Stimulated activated CD8-positive, alpha-beta memory T cell treated with anti-CD3 and anti-CD28 coated beads, Interleukin-12 subunit alpha, Interleukin-12 subunit beta, amount 100 ng/mL, for 1 hour (primary cell): Measurements from ENCODE around the gene ZNF664.

ENCODE experiments used
- DNase-seq: peaks from one replicate; pipeline ENCODE4 v3.0.0-alpha.2; 2020; ENCODE audit warnings: low read depth

The ZNF664 gene

DNA sequence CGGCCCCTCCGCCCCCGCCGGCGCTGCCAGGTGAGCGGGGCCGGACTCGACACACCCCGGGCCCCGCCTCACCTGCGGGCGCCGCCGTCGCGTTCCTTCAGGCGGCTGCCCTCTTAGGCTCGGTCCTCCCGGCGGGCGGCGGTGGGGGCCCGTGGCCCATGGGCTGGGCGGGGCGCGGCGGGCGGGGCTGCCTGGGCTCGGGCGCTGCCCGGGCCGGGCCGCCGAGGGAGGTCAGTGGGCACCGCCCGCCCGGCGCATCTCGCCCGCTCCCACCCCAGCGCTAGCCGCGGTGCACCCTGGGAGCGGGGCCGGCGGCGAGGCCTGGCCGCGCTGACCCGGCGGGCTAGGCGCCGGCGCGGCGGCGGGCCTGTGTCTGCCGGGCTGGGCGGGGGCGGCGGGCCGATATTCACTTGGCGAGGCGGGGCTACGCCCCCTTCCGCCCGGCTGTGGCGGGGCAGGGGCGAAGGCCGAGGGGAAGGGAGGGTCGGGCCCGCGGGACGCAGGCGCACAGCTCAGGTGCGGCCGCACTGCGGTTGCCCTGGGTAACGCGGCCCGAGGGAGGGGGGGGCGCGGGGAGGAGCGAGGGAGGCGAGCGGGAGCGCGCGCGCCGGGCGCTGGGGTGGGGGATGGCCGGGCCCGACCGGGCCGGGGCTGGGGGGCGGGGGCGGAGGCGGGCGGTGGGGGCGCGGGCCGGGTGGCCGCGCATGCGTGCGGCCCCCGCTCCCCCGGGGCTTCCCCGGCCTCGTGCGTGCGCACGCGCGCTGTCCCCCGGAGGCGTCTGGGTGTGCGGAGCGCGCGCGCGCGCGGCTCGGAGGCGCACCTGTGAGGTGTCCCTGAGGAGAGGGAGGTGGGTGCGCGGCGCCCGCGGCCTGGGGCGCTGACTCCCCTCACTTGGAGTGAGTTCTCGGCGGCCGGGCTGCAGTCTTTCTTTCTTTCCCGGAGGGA is at the start of gene ZNF664, which contains the start of gene CCDC92:
ZNF664 (plus strand) TSS at position 759 of the 945 bp plus-strand sequence. CDS start 38,930 bp downstream, outside the sequence.
CCDC92 (minus strand) TSS at position 375 of the 945 bp plus-strand sequence. CDS start 28,526 bp downstream, outside the sequence.
- peak; percentile 91 for DNase-seq

DNA sequence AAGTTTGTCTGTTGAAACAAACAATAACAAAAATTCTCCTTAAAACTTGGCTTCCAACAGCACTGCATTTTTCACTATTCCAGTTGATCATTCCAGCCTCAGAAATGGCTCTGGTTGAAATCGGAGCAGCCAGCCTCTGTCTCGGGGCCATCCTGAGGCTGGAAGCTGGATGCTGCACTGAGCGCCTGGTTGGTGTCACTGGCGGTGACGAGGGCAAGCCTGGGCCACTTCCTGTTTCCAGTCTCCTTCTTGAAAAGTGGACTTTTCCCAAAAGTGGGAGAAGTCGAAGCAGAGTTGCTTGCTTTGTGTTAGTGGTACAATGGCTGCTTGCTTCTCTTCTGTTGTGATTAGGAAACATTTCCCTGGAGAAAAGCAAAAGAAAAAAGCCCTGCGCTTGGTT is 49.1 kb upstream of the ZNF664 start:
- no peak for DNase-seq

GRCh38 chr12:123924539-123924938 is 48.5 kb upstream of the ZNF664 start:
- DNase-seq = no peak

GRCh38 chr12:123928274-123928865 is 44.6 kb upstream of the ZNF664 start:
- no peak for DNase-seq

DNA sequence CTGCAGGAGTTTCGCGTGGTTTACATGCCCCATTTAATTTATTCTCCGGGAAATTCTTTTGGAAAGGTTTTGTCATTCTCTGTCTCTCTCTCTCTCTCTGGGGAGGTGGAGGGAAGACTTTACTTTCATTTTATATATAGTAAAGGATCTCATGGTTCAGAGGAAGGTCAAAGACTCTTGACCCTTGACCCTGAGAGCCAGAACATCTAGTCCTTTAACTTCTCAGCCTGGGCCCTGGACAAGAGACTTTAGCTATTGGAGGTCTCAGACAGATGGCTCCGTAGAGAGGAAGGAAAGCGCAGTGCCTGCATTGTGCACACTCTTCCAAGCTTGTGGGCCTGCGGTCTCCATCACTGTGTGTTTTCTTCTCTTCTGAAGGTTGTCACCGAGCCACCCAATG is 44.1 kb upstream of the ZNF664 start:
- no peak for DNase-seq

DNA sequence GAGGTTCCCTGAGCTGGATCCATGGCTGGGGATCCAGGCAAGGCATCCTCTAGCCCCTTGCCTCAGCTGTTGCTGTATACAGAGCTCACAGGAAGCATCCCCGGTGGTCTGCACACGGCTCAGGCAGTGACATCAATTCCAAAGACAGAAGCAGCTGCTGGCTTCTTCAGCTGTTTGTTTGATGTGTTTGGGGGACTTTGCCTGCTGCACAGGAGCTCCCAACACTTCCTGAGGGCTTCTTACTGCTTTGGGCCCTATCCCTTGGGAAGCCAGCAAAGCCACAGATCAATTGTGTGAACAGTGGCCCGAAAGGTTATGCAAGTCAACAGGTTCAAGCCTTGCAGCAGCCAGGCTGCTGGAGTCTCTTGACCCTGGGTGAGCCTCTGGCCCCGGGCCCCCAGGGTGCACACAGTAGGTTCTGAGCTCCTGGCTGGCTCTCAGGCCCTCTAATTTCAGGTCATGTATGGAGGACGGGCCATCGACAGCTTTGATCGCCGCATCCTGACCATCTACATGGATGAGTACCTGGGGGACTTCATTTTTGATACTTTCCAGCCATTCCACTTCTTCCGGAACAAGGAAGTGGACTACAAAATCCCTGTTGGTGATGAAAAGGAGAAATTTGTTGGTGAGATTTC is 43.0 kb upstream of the ZNF664 start:
- DNase-seq = no peak

- peak; percentile 11 for DNase-seq
These were observed 41.2 kb upstream of the ZNF664 start for GRCh38 chr12:123931686-123932321.

DNA sequence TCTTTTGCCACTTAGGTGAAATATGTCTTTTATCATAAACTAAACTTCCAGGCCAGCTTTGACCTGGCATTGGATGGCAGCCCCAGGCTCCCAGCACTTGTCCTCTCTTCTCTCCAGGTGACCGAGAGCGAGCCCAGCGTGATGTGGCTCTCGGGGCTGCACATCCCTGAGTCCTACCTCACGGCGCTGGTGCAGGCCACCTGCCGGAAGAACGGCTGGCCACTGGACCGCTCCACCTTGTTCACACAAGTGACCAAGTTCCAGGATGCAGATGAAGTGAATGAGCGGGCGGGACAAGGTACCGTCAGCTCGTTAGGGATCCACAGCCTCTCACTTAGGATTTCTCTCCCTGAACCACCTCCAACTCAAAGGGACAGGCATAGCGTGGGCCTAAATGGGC is 39.8 kb upstream of the ZNF664 start:
- DNase-seq = no peak

DNA sequence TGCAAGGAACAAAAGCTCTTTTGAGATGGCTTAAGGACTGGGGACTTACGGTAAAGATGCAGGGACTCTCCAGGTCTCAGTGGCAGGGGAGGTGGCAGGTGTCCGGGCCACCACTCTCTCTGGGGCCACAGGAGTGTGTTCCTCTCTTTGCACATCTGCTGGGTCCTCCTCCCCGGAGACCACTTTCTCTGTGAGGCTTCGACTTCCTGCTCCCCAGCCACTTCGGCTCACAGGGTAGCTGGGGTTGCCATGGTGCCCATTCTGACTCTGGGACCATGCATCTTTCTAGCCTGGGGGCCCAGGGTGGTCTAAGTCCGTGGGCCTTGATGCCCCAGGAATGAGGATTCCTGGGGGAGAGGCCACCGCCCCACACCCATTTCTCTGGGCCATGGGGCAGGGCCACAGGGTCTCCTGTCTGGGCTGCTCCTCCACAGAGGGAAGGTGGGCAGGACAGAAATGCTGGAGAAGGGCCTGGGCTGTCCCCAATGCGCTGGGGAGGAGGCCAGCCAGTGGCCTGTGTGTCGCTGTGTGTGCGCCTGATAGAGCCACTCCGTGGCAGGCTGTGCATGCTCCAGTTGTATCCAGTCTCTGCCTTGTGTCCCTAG is 38.9 kb upstream of the ZNF664 start:
- DNase-seq = no peak

DNA sequence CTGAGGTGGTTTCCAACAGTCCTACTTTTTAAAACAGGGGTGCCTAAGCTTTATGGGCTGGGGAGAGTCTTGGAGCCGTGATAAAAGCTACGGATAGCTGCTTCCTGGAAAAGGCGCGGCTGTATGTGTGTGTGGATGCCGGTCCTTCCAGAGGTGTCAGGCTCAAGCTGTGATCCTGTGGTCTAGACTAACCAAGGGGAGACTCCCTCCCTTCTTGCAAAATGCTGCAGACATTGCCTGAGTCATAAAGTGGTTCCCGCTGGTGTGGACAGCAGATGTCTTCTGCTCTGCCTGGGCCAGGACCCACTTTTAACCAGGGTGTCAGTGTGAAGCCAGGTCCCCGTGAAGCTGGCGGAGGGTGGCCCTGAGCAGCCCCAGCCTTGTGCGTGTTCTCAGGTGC is 38.2 kb upstream of the ZNF664 start:
- DNase-seq = no peak

DNA sequence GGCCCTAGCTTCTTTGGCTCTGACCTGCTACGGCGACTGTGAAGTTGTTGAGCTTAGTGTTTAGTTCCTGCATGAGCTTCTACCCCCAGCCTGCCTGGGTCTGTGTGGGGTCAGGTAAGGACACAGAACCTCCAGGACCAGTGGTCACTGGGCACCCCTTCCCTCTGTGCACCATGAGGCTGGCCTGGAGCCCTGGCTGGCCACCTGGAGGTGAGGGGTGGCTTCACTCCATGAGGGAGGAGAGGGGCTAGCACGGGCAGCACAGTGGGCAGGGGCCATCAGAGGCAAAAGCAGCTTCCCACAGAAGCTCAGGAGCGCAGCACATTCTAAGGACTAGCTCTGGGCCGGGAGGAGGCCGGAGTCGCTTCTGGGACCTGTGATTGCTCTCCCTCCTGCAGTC is 37.1 kb upstream of the ZNF664 start:
- DNase-seq = no peak

DNA sequence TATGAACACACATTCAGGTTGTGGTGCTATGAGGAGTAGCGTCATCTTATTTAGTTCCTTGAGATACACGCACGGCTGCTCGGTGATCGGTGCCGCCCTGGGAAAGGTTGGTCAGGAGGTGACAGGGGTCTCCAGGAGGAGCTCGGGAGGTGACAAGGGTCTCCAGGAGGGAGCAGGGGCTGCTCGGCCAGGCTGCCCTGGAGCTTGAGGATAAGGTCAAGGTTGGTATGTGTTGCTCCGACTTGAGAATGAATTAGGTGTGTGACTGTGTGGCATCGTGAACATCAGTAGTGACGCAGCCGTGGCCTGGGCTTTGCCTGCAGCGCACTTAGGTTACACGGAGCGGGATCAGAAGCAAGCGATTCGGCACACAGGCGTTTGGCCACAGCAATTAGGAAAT is 36.5 kb upstream of the ZNF664 start:
- no peak for DNase-seq

DNA sequence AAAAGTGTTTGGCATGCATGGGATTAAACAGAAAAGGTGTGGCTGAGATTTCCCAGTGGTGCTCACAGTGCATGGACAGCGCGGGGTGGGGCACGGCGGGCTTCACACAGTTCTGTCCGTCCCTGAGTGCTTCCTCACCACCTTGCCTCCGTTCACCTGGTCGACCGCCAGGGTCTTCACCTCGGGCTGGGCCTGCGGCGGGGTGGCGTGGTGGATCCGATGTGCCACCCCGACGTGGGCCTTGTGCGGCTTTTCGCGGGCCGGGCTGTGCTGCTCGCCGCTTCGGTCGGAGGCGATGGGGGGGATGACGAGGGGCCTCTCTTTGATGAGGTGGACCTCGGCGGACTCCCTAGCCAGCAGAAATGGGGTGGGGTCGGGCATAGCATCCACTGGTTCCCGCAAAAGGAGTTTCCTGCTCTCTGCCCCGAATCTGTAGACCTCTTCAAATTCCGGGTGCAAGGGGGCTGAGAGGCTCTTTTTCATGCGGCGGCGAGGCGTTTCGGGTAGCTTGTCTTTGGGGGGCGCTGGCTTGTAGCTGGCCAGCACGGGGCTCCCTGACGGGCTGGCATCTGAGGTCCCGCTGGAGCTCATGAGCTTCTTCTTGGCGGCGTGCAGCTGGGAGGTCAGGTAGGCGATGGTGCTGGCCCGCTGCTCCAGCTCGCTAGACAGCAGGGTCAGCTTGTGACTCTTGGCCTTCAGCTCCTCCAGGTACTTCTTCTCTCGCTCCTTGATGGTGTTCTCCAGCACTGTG is 35.9 kb upstream of the ZNF664 start:
- DNase-seq = no peak

DNA sequence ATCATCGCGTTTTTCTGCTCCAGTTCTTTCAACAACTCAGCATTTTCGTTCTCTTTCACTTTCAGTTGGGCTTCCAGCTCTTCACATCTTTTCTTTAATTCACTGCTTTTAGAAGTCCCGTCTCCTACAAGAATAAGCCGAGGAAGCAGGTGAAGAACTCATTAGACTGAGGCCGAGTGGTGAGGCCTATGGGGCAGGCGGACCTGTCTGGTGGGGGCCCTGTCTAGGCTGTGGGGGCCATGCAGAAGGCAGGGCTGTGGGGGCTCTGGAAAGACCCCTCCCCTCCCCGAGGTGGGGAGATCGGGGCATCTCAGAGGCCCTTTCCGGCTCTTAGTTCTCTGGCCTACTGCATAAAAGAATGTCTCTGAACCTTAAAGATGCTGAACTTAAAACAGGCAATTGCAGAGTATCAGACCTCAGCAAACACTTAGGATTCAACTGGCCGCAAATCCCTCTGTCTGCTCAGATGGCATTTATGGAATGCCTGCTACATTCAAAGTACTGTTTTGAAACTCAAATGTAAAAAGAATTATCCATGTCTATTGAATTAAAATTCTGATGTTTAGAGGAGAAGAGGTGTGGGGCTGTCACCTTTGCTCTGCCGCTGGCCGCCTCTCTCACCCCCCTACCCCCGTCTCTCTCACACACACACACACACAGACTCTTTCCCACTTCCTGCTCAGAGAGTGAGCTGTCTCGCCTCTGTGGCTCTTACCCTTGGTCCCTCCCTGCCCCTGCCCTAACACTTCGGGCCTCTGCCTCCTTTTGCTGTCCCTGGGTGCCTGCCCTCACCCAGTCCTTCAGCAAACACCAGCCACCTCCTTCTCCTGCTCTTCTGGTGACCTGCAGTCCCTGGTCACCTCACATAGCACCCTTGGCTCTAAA is 35.1 kb upstream of the ZNF664 start:
- peak; percentile 17 for DNase-seq

DNA sequence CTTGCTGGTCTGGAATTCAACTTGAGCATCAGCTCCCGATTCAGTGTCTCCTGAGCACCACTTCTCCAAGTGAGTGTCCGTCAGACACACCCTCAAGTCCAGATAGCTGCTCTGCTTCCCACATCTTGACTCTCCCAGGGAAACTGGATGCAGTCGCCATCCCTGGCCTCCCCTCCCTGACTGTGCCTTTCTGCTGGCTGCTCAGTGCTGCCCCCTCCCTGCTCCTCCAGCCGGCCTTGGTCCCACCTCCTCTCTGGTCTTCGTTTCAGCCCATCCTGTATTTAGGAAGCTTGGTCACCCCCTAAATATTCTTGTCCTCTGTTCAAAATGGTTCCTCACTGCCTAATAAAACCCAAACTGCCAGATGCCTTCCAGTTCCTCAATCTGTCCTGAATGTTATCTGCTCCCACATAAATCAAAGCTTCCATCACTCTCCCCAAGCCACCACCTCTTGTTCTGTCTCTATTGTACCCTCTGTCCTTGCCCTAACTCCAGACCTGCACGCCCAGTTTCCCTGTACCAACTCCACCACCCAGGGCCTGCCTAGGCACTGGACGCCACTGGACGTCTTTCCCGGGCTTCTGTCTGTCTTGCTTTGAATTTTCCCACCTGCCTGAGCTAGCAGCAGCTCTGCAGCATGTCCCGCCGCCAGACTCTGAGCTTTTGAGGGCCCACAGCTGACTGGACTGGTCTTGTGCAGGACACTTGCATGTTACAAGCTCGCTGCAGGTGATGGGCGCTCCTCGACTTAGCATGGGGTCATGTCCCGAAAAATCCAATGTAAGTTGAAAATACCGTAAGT is 34.1 kb upstream of the ZNF664 start:
- DNase-seq = no peak

- DNase-seq = no peak
These were observed 33.0 kb upstream of the ZNF664 start for GRCh38 chr12:123939716-123940626.

DNA sequence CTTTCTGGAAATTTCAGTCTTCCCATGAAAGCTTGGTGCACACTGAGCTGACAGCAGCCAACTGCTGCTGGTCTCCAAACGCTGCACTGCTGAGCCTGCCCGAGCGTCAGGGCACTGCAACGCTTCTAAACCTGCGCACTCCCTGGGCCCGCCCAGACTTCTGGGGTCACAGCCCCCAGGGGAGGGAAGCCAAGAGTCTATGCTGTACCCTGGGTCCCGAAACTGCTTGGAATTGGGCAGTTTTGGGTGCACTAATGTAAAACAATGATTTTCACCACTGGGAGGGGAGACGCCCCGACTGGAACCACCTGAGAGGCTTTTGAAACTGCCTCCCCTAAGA is 32.4 kb upstream of the ZNF664 start:
- DNase-seq = no peak

GRCh38 chr12:123941000-123941399 is 32.0 kb upstream of the ZNF664 start:
- DNase-seq = no peak
